HCT116 (cell line): ENCODE measurements around the gene H6PD. TPM values are rescaled to one million over a fixed set of nuclear protein-coding genes. Genes with fewer than 3 reads are reported as not detected.

Experiments
- ATAC-seq: fragments of 200-7000 bp; cut with Tn5 transposase; 2 replicates; pipeline ENCODE4 v1.9.1; 2020; ENCODE audit warnings: mild to moderate bottlenecking, moderate library complexity
- BruUV-seq: library from RNA; stranded (reverse); fragments of 400-500 nt; replicated peaks from 2 replicates; lab custom pipeline; 2021; lab: Mats Ljungman, UMichigan
- CTCF ChIA-PET: fragments of 300-600 bp; sonication (Branson Sonifier 250); formaldehyde crosslinking; loops from one replicate; lab custom pipeline; 2021; ENCODE audit warnings: antibody characterized with exemption; lab: Charles Lee
- POLR2A ChIA-PET: fragments of 300-600, 350-600 bp; sonication (Branson Sonifier 250); formaldehyde crosslinking; loops from one replicate; lab custom pipeline; 2021; ENCODE audit warnings: antibody characterized with exemption; lab: Charles Lee
- RAD21 ChIA-PET, 2 experiments: fragments of 300-600 bp; sonication (Branson Sonifier 250); formaldehyde crosslinking; loops; one replicate each; lab custom pipeline; 2023; ENCODE audit warnings: low total read pairs in 2 of 2; ENCODE audit not compliant: uncharacterized antibody in 2 of 2, unreplicated experiment in 2 of 2, low non-redundant PET in 1 of 2; lab: Charles Lee
- DNase-seq: peaks from one replicate; pipeline ENCODE4 v3.0.0-alpha.2; 2010; ENCODE audit warnings: low read depth, low spot score
- H2AFZ ChIP-seq: fragments of 200-600 bp; shearing (Covaris generic), sonication (generic); 2 replicates; pipeline ENCODE4 v1.6.1; 2017; ENCODE audit warnings: low read depth, mixed run types, mixed read lengths, antibody characterized with exemption, low read length; ENCODE audit not compliant: poor library complexity, severe bottlenecking
- H3K27ac ChIP-seq: 2 replicates; pipeline ENCODE4 v1.5.1; 2012; ENCODE audit warnings: low read depth, low read length
- H3K27me3 ChIP-seq: fragments of 200-600 bp; sonication (generic); 2 replicates; pipeline ENCODE4 v1.6.1; 2016; ENCODE audit warnings: mixed run types, low read length, mixed read lengths; ENCODE audit not compliant: insufficient read depth
- H3K36me3 ChIP-seq, 2 experiments: fragments of 200-500 bp in 1 of 2; fragments of 200-600 bp in 1 of 2; sonication (Bioruptor generic) in 1 of 2; sonication (generic) in 1 of 2; 2 replicates each; pipeline versions ENCODE4 v1.5.1 to v1.6.1; 2014 to 2016; ENCODE audit warnings: low read length in 2 of 2, inconsistent platforms in 1 of 2, mixed read lengths in 1 of 2, mixed run types in 1 of 2; ENCODE audit not compliant: insufficient read depth in 2 of 2, control insufficient read depth in 1 of 2
- H3K4me1 ChIP-seq, 2 experiments: fragments of 200-600 bp in 1 of 2; sonication (generic) in 1 of 2; 2 replicates each; pipeline versions ENCODE4 v1.5.1 to v1.6.1; 2012 to 2017; ENCODE audit warnings: low read length in 2 of 2, inconsistent platforms in 1 of 2, mild to moderate bottlenecking in 1 of 2, mixed read lengths in 1 of 2, mixed run types in 1 of 2, moderate library complexity in 1 of 2; ENCODE audit not compliant: insufficient read depth in 2 of 2, control insufficient read depth in 1 of 2
- H3K4me2 ChIP-seq: fragments of 200-600 bp; sonication (generic); 2 replicates; pipeline ENCODE4 v1.6.1; 2017; ENCODE audit warnings: mixed run types, low read length, mixed read lengths
- H3K4me3 ChIP-seq, 2 experiments: fragments of 200-600 bp in 1 of 2; sonication (generic) in 1 of 2; replicated peaks in 1 of 2; 2 replicates each; pipeline ENCODE4 v1.5.1; 2011 to 2016; ENCODE audit warnings: low read length in 2 of 2, control low read depth in 1 of 2, low read depth in 1 of 2, mild to moderate bottlenecking in 1 of 2, mixed read lengths in 1 of 2, mixed run types in 1 of 2
- H3K79me2 ChIP-seq: fragments of 200-600 bp; sonication (generic); 2 replicates; pipeline ENCODE4 v1.6.1; 2017; ENCODE audit warnings: mild to moderate bottlenecking, mixed run types, low read length, moderate library complexity, mixed read lengths; ENCODE audit not compliant: insufficient read depth
- H3K9ac ChIP-seq: fragments of 200-600 bp; sonication (generic); 2 replicates; pipeline ENCODE4 v1.6.1; 2016; ENCODE audit warnings: low read length, mixed read lengths
- H3K9me2 ChIP-seq: fragments of 200-600 bp; sonication (generic), shearing (Covaris generic); 2 replicates; pipeline ENCODE4 v1.6.1; 2017; ENCODE audit warnings: mixed run types, mild to moderate bottlenecking, moderate library complexity; ENCODE audit not compliant: insufficient read depth
- H3K9me3 ChIP-seq, 2 experiments: fragments of 200-500 bp in 1 of 2; fragments of 200-600 bp in 1 of 2; sonication (Bioruptor generic) in 1 of 2; sonication (generic) in 1 of 2; 2 replicates each; pipeline ENCODE4 v1.6.1; 2014 to 2017; ENCODE audit warnings: low read length in 2 of 2, mixed read lengths in 2 of 2, inconsistent platforms in 1 of 2, low read depth in 1 of 2, mild to moderate bottlenecking in 1 of 2, mixed run types in 1 of 2, moderate library complexity in 1 of 2; ENCODE audit not compliant: control insufficient read depth in 1 of 2, insufficient read depth in 1 of 2
- H4K20me1 ChIP-seq: fragments of 200-600 bp; sonication (generic), shearing (Covaris generic); 2 replicates; pipeline ENCODE4 v1.6.1; 2017; ENCODE audit warnings: mixed run types, mild to moderate bottlenecking, moderate library complexity; ENCODE audit not compliant: insufficient read depth
- ATF3 ChIP-seq: IDR thresholded peaks from 2 replicates; pipeline ENCODE4 v1.6.1; 2012
- CBX3 ChIP-seq: IDR thresholded peaks from 2 replicates; pipeline ENCODE4 v1.6.1; 2012; ENCODE audit warnings: low read depth
- CEBPB ChIP-seq: IDR thresholded peaks from 2 replicates; pipeline ENCODE4 v1.6.1; 2012; ENCODE audit warnings: low read depth
- CTCF ChIP-seq, 3 experiments: fragments of 200-600 bp in 1 of 3; sonication (generic) in 1 of 3; IDR thresholded peaks in 2 of 3; conservative IDR thresholded peaks in 1 of 3; 2 replicates each; pipeline ENCODE4 v1.5.1; 2012 to 2017; ENCODE audit warnings: low read depth in 2 of 3, low read length in 2 of 3, antibody characterized with exemption in 1 of 3, borderline replicate concordance in 1 of 3, control low read depth in 1 of 3, mild to moderate bottlenecking in 1 of 3, mixed read lengths in 1 of 3, mixed run types in 1 of 3, moderate library complexity in 1 of 3; ENCODE audit not compliant: insufficient read depth in 1 of 3
- EGR1 ChIP-seq: IDR thresholded peaks from 2 replicates; pipeline ENCODE4 v1.6.1; 2012; ENCODE audit warnings: low read depth
- EZH2 ChIP-seq: fragments of 200-600 bp; sonication (generic); IDR thresholded peaks from 2 replicates; pipeline ENCODE4 v1.6.1; 2017; ENCODE audit warnings: antibody characterized with exemption, mixed run types
- EZH2phosphoT487 ChIP-seq: fragments of 200-600 bp; IDR thresholded peaks from 2 replicates; pipeline ENCODE4 v1.6.1; 2018; ENCODE audit warnings: antibody characterized with exemption, borderline replicate concordance
- FOSL1 ChIP-seq: IDR thresholded peaks from 2 replicates; pipeline ENCODE4 v1.6.1; 2012; ENCODE audit warnings: low read depth
- JUND ChIP-seq: IDR thresholded peaks from 2 replicates; pipeline ENCODE4 v1.6.1; 2012
- POLR2A ChIP-seq: IDR thresholded peaks from 2 replicates; pipeline ENCODE4 v1.7.0; 2011; ENCODE audit warnings: borderline replicate concordance; ENCODE audit not compliant: insufficient read depth, insufficient read length; ENCODE audit errors: extremely low read depth
- POLR2AphosphoS5 ChIP-seq: IDR thresholded peaks from 2 replicates; pipeline ENCODE4 v1.6.1; 2011; ENCODE audit warnings: mild to moderate bottlenecking, low read depth, low read length, moderate library complexity
- RAD21 ChIP-seq: IDR thresholded peaks from 2 replicates; pipeline ENCODE4 v1.6.1; 2012; ENCODE audit warnings: low read depth, mild to moderate bottlenecking
- REST ChIP-seq: IDR thresholded peaks from 2 replicates; pipeline ENCODE4 v1.6.1; 2012; ENCODE audit warnings: low read depth
- SRF ChIP-seq: IDR thresholded peaks from 2 replicates; pipeline ENCODE4 v1.6.1; 2012; ENCODE audit warnings: low read depth
- TCF7L2 ChIP-seq: IDR thresholded peaks from 2 replicates; pipeline ENCODE4 v1.7.0; 2011; ENCODE audit warnings: borderline replicate concordance, inconsistent platforms; ENCODE audit not compliant: insufficient read depth, insufficient read length; ENCODE audit errors: extremely low read depth
- YY1 ChIP-seq: IDR thresholded peaks from 2 replicates; pipeline ENCODE4 v1.6.1; 2011; ENCODE audit warnings: low read length, low read depth, moderate library complexity, mild to moderate bottlenecking; ENCODE audit not compliant: insufficient replicate concordance; ENCODE audit errors: extremely low read depth
- ZBTB33 ChIP-seq: IDR thresholded peaks from 2 replicates; pipeline ENCODE4 v1.6.1; 2011; ENCODE audit warnings: mild to moderate bottlenecking, low read length, moderate library complexity; ENCODE audit not compliant: insufficient replicate concordance; ENCODE audit errors: extremely low read depth
- ZFX ChIP-seq: fragments of 450-650 bp; IDR thresholded peaks from 2 replicates; pipeline ENCODE4 v1.6.1; 2017
- ZNF274 ChIP-seq: fragments of 200-500 bp; sonication (Bioruptor generic); IDR thresholded peaks from 2 replicates; pipeline ENCODE4 v1.6.1; 2014; ENCODE audit warnings: mild to moderate bottlenecking, low read depth, low read length, inconsistent platforms
- intact Hi-C: fragments of 100-400 bp; cut with micrococcal nuclease; formaldehyde crosslinking; loops from 2 replicates; pipeline ENCODE4 v1.10.0; 2022
- total RNA-seq: library from RNA; stranded (reverse); gene quantifications from one replicate; pipeline ENCODE4 v1.2.1, GENCODE V29; 2021; ENCODE audit not compliant: unreplicated experiment

Gene H6PD
- total RNA-seq, 1 experiment from 2014 or later: 16.2 TPM

GRCh38 chr1:9306006-9306405, 71.4 kb downstream of the H6PD start:
- RAD21 ChIA-PET: no interaction called here
- Histone ChIP-seq H3K4me3 (no peak overlapping the region), H3K4me1 (peaks cover 21 to 32% of the 10 kb centered on the region in 2 experiments), H4K20me1 (no peaks in the 10 kb centered on the region), H3K27ac (no peak overlapping the region), H3K36me3 (no peaks in the 10 kb centered on the region), H2AFZ (no peak overlapping the region), H3K27me3 (no peaks in the 10 kb centered on the region), H3K79me2 (peaks cover 77% of the 10 kb centered on the region), H3K9me2 (no peaks in the 10 kb centered on the region), H3K9ac (no peak overlapping the region), H3K9me3 (no peaks in the 10 kb centered on the region), H3K4me2 (no peak overlapping the region)
- TF ChIP-seq EGR1: no peak
- TF ChIP-seq RAD21: no peak
- no peak for TF ChIP-seq ATF3
- no peak for TF ChIP-seq JUND
- no peak for TF ChIP-seq REST
- TF ChIP-seq YY1: no peak
- TF ChIP-seq ZNF274: no peak
- TF ChIP-seq CTCF (IDR thresholded peaks at IDR 0.05 in 2 of 3, conservative IDR thresholded peaks at IDR 0.05 in 1 of 3; ENCODE audit: borderline replicate concordance in 1 of 3, insufficient read depth in 1 of 3, low read depth in 2 of 3, low read length in 2 of 3): no peak
- no peak for TF ChIP-seq ZBTB33
- no peak for TF ChIP-seq SRF
- no peak for TF ChIP-seq ZFX
- TF ChIP-seq POLR2A: no peak
- no peak for TF ChIP-seq CBX3
- no peak for TF ChIP-seq POLR2AphosphoS5
- no peak for TF ChIP-seq TCF7L2
- TF ChIP-seq EZH2: no peak
- no peak for TF ChIP-seq EZH2phosphoT487
- no peak for TF ChIP-seq CEBPB
- no peak for TF ChIP-seq FOSL1
- POLR2A ChIA-PET: no interaction called here
- intact Hi-C loops: no loop called here
- no peak for ATAC-seq
- BruUV-seq: no TSS peak
- no peak for DNase-seq
- CTCF ChIA-PET: no interaction called here
